ENCODE data around the gene TSG101. TPM values are rescaled to one million over a fixed set of nuclear protein-coding genes. Genes with fewer than 3 reads are reported as not detected.
A peak's percentile ranks its signal among the peaks of the same experiment; 100 is the strongest.

Gene TSG101
- total and polyA plus RNA-seq, 2 donors from 2014 or later, result 61.3 to 91.7 TPM

GRCh38 chr11:18533365-18533764 lies 6.6 kb upstream of the TSG101 start:
- FAIRE-seq, result no peak
- intact Hi-C loops (cut with DNase I), result no loop called here
- no peak overlapping the region for H3K27ac ChIP-seq (ENCODE audit: low read depth in 2 of 2, low read length in 2 of 2)

GRCh38 chr11:18527512-18527911 lies 770 bp upstream of the TSG101 start:
- Histone ChIP-seq H3K4me3 (ENCODE audit: low read length in 3 of 3) (peak overlapping the region; percentile 91 to 100 (median 97)), H3K9me3 (ENCODE audit: control insufficient read depth in 2 of 3, insufficient read depth in 1 of 3, low read length in 3 of 3) (no peaks in the 10 kb centered on the region), H3K9ac (ENCODE audit: low read length in 3 of 3) (peak overlapping the region; percentile 92 to 100 (median 94)), H3K36me3 (ENCODE audit: control insufficient read depth in 2 of 3, insufficient read depth in 3 of 3, low read length in 3 of 3) (no peaks in the 10 kb centered on the region), H3K4me1 (ENCODE audit: control insufficient read depth in 2 of 3, insufficient read depth in 2 of 3, low read depth in 1 of 3, low read length in 3 of 3) (peaks cover 0 to 11% (median 0%) of the 10 kb centered on the region in 3 donors), H3K27me3 (ENCODE audit: control insufficient read depth, insufficient read depth, low read length) (no peaks in the 10 kb centered on the region), H3K27ac (ENCODE audit: low read depth in 2 of 2, low read length in 2 of 2) (peak overlapping the region; percentile 98 to 99)
- no peak for FAIRE-seq
- intact Hi-C loops (cut with DNase I), result no loop called here
- DNase-seq, result peak in 1 of 5 donors; percentile 15
- no peak for TF ChIP-seq CTCF (IDR thresholded peaks at IDR 0.05; ENCODE audit: borderline replicate concordance, extremely low read depth, insufficient read depth)

More at GRCh38 chr11:18533365-18533764, 6.6 kb upstream of the TSG101 start:
- TF ChIP-seq CTCF (IDR thresholded peaks at IDR 0.05; ENCODE audit: borderline replicate concordance, extremely low read depth, insufficient read depth), result no peak
- peaks cover 0 to 2% (median 0%) of the 10 kb centered on the region in 3 donors for H3K4me1 ChIP-seq (ENCODE audit: control insufficient read depth in 2 of 3, insufficient read depth in 2 of 3, low read depth in 1 of 3, low read length in 3 of 3)
- H3K4me3 ChIP-seq (ENCODE audit: low read length in 3 of 3), result no peak overlapping the region
- H3K9me3 ChIP-seq (ENCODE audit: control insufficient read depth in 2 of 3, insufficient read depth in 1 of 3, low read length in 3 of 3), result no peaks in the 10 kb centered on the region
- no peaks in the 10 kb centered on the region for H3K27me3 ChIP-seq (ENCODE audit: control insufficient read depth, insufficient read depth, low read length)
- peaks cover 0 to 3% (median 0%) of the 10 kb centered on the region in 3 donors for H3K36me3 ChIP-seq (ENCODE audit: control insufficient read depth in 2 of 3, insufficient read depth in 3 of 3, low read length in 3 of 3)
- no peak for DNase-seq
- H3K9ac ChIP-seq (ENCODE audit: low read length in 3 of 3), result no peak overlapping the region

GRCh38 chr11:18526130-18526520 lies 617 bp downstream of the TSG101 start:
- TF ChIP-seq CTCF (IDR thresholded peaks at IDR 0.05; ENCODE audit: borderline replicate concordance, extremely low read depth, insufficient read depth), result no peak
- intact Hi-C loops (cut with DNase I), result no loop called here
- Histone ChIP-seq H3K36me3 (ENCODE audit: control insufficient read depth in 2 of 3, insufficient read depth in 3 of 3, low read length in 3 of 3) (no peaks in the 10 kb centered on the region), H3K9me3 (ENCODE audit: control insufficient read depth in 2 of 3, insufficient read depth in 1 of 3, low read length in 3 of 3) (no peaks in the 10 kb centered on the region), H3K4me1 (ENCODE audit: control insufficient read depth in 2 of 3, insufficient read depth in 2 of 3, low read depth in 1 of 3, low read length in 3 of 3) (peaks cover 0 to 10% (median 0%) of the 10 kb centered on the region in 3 donors), H3K27ac (ENCODE audit: low read depth in 2 of 2, low read length in 2 of 2) (peak overlapping the region; percentile 98 to 99), H3K27me3 (ENCODE audit: control insufficient read depth, insufficient read depth, low read length) (no peaks in the 10 kb centered on the region), H3K4me3 (ENCODE audit: low read length in 3 of 3) (peak overlapping the region; percentile 91 to 100 (median 97)), H3K9ac (ENCODE audit: low read length in 3 of 3) (peak overlapping the region; percentile 85 to 94 (median 92))
- no peak for DNase-seq
- FAIRE-seq, result no peak

GRCh38 chr11:18524248-18524647 lies 2.5 kb downstream of the TSG101 start:
- TF ChIP-seq CTCF (IDR thresholded peaks at IDR 0.05; ENCODE audit: borderline replicate concordance, extremely low read depth, insufficient read depth), result no peak
- Histone ChIP-seq H3K27ac (ENCODE audit: low read depth in 2 of 2, low read length in 2 of 2) (no peak overlapping the region), H3K27me3 (ENCODE audit: control insufficient read depth, insufficient read depth, low read length) (no peaks in the 10 kb centered on the region), H3K9me3 (ENCODE audit: control insufficient read depth in 2 of 3, insufficient read depth in 1 of 3, low read length in 3 of 3) (no peaks in the 10 kb centered on the region), H3K4me1 (ENCODE audit: control insufficient read depth in 2 of 3, insufficient read depth in 2 of 3, low read depth in 1 of 3, low read length in 3 of 3) (peaks cover 0 to 9% (median 0%) of the 10 kb centered on the region in 3 donors), H3K36me3 (ENCODE audit: control insufficient read depth in 2 of 3, insufficient read depth in 3 of 3, low read length in 3 of 3) (no peaks in the 10 kb centered on the region), H3K9ac (ENCODE audit: low read length in 3 of 3) (no peak overlapping the region), H3K4me3 (ENCODE audit: low read length in 3 of 3) (no peak overlapping the region)
- no peak for DNase-seq
- FAIRE-seq, result no peak
- intact Hi-C loops (cut with DNase I), result no loop called here
